Stimulated activated CD4-positive, alpha-beta T cell treated with anti-CD3 and anti-CD28 coated beads, Interleukin-2, amount 100 ng/mL, for 48 hours (primary cell): Measurements from ENCODE around the gene TSHZ2.
"Not testable (repeated sequence)": the region's sequence is repeated elsewhere in the genome, so short reads cannot be mapped to it uniquely, and the experiment has no call there.

Experiments used
- DNase-seq, 2 donors: peaks; one replicate each; pipeline ENCODE4 v3.0.0-alpha.2; 2020

Gene TSHZ2

DNA sequence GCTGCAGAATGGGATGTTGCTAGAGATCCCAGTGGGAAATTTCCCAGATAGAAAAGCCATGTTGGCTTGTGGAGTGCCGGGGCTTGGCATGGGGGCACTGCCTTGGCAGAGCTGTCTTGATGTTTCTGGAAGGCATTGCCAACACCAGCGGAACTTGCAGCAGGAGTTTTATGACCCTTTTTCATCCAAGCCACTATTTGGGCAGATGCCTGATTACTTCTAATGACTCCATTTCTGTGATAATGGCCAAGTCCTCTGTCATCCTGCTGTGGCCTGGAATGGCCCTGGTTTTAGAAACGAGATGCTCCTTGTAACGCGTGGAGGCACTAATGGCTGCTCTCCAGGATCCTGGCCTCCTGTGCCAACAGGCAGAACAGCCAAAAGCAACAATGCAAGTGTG, 392.5 kb downstream of the TSHZ2 start:
- no peak for DNase-seq

DNA sequence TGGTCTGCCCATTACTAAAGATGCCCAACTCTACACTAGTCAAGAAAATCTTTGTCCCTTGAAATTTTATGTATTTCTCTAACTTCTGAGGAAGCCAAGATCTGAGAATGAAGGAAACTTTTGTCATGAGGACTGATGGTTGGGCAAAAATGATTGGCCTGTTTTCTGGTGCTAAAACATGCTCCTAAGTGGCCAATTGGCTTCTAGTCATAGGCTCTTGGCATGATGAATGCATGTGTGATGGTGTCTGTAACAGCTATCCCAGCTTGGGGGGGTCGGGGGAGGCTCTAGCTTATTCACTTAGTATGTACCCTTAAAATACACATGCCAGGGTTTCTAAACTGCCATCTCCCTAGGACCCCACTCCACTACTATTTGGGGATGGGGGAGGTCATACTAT, 392.9 kb downstream of the TSHZ2 start:
- DNase-seq, result no peak

DNA sequence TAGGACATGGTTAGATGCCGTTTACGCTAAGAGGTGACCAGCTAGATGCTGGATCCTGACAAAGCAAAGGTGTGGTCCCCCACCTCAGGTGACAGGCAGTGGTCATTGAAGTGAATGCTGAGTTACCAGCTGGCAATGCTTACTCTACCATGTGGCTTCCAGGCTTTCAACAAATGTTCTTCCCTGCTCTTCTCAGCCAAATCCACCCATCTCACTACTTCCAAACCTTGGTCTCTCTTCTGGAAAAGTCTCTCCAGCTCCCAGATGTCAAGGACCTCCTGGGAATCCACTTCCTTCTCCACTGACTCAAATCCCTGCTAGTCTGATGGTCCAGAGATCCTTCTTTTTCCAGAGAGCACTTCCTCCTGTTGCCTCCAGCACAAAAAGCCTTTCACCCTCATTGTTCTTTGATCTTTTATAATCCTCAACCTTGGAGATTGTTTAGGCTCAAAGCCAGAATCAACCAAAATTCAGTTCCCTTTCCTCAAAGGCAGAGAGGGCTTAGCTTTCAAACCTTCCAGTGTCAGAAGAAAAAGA, 393.4 kb downstream of the TSHZ2 start:
- DNase-seq, result no peak

DNA sequence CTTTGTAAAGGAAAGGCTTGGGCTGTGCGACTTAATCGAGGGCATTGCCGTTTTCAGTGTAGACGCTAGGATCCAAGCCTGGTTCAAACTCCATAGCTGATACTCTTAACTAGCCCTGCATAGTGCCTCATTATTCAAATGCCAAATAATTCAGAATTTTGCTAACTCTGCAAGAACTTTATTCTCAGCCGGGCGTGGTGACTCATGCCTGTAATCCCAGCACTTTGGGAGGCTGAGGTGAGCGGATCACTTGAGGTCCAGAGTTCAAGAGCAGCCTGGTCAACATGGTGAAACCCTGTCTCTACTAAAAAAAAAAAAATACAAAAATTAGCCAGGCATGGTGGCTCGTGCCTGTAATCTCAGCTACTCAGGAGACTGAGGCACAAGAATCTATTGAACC, 394.8 kb downstream of the TSHZ2 start:
- not testable (repeated sequence) for DNase-seq

DNA sequence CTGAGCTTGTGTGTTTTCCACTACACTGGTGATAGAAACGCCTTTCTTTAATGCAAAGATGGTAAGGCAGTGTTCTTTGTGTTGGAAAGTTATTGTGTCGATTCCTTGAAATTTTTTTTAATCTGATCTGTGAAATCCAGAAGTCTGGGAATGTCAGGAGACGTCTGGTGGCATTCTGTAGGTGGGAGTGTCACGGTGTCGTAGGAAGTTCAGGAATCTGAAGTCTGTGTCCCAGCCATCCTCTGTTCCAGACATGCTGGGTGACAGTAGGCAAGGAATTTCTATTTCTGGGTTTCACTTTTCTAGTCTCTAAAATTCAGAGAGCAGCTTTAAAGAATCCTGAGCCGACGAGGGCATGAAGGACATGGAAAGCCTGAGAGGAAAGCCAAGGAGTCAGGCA, 397.7 kb downstream of the TSHZ2 start:
- DNase-seq, result no peak

DNA sequence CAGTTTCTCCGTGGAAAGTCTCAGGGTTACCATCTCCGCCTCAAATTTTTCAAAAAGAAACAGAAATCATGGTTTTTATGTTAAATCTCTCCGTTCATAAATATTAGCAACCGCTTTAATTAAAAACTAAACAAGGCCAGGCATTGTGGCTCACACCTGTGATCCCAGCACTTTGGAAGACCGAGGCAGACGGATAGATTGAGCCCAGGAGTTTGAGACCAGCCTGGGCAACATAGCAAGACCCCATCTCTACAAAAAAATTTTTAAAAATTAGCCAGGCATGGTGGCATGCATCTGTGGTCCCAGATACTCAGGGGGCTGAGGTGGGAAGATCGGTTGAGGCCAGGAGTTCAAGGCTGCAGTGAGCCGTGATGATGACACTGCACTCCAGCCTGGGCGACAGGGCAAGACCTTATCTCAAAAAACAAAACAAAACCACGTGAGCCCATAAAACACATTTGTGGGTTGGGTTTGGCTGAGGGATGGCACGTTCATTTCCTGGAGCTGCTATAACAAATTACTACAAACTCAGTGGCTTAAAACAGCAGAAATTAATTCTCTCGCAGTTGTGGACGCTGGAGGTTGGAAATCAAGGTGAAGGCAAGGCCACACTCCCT, 398.3 kb downstream of the TSHZ2 start:
- no peak for DNase-seq

DNA sequence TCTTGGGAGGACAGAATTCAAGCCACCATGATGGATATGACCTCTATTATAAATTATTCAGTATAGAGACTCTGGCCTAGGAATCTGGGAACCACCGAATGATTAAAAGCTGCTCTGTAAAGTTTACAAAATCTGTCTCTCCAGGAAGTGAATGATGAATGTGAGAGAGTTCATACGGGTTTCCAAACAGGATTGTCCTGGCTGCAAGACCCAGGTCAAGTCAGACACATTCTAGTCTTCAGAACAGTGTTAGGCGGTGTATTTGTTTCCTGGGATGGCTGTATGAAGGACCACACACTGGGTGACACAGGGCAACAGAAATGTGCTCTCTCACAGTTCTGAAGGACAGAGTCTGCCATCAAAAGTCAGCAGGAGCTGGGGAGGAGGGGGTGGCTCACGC, 399.1 kb downstream of the TSHZ2 start:
- DNase-seq, result no peak

DNA sequence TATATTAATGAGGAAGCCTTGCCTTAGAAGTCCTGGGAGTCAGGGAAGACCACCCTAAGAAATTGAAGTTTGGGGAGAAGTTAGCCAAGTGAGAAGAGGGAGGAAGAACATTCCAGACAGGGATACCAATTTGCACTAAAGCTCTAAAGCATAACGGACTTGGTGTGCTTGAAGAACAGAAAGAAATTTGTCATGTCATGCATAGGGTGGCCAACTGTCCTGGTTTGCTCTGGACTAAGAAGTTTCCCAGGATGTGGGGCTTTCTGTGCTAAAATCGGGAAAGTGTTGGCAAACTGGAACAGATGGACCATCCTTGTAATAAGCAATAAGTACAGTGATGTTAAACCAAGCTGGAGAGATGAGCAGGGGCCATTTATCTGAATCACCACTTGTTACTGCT, 403.9 kb downstream of the TSHZ2 start:
- no peak for DNase-seq

DNA sequence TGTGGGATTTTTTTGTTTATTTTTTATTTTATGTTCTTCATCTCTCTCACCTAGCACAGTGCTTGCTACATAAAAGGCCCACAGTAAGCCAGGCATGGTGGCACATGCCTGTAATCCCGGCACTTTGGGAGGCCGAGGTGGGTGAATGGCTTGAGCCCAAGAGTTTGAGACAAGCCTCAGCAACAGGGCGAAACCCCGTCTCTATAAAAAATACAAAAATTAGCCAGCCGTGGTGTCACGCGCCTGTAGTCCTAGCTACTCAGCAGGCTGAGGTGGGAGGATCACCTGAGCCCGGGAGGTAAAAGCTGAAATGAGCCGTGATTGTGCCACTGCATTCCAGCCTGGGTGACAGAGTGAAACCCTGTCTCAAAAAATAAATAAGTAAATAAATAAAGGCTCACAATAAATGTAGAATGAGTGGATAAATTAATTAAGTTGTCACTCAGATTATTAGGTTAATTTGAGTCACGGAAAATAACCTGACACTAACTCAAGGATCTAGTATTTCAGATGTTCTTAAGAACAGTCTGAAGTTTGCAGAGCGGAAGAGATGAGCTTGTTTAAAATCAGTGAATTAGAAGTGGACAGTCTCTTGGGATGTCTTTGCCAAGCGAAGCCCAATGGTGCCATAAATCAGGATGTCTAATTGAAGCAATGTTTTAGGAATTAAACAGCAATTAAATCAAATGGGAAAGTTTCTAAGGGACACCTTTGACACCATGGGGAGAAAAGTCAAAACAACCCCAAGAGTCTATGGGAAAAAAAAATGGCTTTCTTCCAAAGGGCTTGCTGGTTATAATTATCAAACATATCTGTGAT, 407.1 kb downstream of the TSHZ2 start:
- DNase-seq, result no peak

DNA sequence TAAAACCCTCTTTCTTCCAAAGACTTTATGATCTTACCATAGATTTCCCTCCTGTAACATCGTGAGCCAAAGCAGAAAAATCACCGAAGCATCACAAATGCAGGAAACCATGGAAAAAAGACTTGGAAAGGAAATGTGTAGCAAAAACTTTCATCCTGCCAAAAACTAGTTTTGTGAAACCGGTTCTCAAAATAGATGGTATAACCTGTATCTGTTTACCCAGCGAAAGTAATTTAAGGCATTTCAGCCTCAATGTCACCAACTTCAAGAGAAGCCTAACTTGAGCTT, 407.6 kb downstream of the TSHZ2 start:
- no peak for DNase-seq

DNA sequence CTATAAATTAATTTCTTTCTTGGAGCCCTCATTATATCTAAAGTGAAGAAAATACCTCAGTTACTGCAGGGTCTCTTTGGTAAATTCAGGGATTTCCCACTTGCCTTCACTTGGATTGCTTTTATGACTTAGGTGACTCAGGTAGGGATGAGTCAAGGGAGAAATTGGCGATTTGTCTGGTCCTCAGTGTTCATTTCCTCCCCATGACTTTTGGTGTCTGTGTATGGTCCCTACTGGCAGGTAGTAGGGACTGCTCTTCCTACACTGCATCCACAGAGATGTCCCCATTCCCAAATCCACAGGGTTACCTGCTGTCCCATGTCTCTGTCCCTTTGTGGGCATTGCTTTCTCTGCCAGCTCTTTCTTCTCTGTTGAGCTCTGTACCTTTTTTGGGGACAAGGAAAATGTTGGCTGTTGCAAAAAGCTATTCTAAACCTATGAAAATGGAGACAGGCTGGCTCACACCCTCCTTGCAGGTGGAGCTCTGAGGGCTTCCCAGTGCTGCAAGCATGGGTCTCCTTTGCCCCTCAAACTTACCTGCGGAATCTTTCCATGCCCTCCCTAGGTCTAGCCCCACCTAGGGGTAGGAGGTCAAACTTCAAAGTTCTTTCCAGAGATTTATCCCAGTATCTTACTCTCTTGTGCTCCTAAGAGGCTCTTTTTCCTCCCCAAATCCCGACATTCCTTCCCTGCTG, 409.6 kb downstream of the TSHZ2 start:
- no peak for DNase-seq

DNA sequence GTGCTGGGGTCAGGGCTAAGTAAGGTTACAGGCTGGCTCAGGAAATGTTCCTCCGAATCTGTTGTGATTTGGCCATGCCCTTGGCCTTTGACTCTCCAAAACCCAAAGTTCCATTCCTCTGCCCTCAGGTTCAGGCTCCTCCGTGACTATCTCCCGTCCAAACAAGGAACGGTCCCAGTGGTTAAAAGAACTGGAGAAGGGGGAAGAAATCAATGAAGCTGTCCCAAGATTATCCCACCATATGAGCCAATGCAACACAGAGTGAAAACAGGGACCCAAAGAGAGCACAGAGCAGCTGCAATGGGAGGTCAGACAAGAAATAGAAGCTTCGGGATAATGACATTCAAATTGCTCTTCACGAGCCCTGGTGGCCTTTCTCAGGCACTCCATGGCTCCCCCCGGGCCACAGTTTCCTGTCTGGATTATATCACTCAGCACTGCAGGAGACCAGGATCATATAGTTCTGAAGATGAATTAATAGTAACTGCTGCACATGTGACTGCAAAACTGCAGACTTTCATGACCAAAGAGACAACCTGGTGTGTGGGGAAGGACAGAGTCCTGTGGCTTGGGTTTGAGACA, 410.2 kb downstream of the TSHZ2 start:
- DNase-seq, result no peak

DNA sequence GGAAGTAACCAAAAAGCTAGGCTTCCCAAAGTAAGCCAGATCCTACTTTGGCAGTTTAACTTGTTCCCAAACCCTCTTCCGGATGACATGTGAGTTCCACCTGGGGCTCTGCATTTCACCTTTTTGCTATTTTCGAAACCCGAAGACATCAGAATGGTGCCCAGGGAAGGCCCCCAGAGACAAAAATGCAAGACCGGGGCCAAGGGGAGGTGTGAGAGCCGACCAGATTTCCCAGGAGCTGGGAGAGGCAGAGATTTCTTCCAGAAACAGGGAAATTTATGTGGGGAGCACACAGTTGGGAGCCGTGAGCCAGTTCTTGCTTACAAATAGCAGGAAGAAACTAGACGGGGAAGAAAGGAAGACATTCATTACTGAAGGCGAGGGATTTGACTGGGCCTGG, 411.8 kb downstream of the TSHZ2 start:
- DNase-seq, result no peak

DNA sequence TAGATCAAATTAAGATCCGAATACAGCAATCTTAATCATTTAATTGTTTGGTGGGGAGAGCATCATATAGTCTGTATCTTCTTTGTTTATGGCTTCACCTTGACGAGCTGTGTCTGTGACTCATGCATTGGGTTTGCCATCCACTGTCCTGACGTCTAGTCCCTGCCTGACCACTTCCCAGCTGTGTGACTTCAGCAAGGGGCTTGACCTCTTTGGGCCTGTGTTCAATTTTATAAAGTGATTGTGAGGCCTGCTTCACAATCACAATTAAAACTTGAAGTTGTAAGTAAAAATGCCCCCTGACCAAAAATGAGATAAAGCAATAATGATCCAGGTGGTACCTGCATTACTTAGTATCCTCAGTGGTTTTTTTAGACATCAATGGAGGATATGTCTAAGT, 412.2 kb downstream of the TSHZ2 start:
- no peak for DNase-seq

DNA sequence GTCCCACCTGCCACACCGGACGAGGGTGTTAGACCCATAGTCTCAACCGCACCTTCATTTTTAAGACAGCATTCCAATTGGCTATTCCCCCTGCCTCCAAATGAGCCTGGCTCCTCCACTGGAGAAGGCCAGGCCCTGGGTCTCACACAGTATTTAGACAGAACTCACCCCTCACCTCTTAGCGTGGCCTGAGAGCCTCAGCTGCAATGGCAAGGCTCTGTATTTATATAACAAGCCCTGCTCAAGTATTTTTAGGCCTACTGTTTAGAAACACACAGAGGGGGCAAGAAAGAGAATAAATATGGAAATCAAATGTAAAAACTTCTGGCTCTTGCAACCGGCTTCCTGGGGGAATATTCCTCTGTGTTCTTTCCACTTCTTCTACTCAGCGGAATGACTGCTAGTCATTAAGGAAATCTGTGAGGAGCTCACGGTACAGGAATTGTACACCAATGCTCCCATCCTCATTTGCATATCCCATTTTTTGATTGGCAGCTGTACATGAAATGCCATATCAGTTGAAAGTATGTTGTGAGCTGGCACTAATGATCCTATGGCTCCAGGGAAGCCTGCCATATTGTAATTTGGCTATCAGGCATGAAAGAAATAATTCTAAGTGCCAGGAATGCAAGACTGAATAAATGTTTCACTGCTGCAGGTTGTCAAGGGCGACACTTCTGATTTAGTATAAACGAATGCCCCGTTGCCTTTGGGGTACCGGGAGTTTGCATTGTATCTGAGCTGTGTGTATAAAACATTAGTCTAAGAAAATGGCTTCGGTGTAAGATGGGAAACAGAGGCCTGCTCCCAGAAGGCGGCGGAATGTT, 414.0 kb downstream of the TSHZ2 start:
- no peak for DNase-seq

DNA sequence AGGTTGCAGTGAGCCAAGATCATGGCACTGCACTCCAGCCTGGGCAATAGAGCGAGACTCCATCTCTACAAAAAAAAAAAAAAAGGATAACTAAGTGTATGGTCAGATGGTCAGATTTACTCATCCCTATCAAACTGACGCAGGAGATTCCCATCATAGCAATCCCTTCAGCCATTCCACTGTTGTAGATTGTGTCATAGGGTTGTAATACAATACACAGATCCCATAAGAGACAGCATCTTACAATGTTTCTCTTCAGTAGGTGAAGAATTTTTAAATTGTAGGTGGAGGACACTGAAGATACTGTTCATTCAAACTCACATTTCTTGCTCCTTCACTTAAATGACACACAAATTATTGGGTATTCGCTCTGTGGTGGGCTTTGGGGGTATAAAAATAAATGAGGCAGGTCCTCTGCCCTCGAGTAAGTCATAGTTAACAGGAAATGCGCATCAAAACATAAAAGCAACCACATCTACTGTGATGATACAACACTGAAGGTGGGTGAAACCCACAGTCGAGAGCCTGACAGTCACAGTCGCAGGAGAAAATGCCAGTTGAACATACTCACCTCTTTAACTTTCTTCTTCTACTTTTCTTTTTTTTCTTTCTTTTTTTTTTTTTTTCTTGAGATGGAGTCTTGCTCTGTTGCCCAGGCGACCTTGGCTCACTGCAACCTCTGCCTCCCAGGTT, 416.0 kb downstream of the TSHZ2 start:
- no peak for DNase-seq

DNA sequence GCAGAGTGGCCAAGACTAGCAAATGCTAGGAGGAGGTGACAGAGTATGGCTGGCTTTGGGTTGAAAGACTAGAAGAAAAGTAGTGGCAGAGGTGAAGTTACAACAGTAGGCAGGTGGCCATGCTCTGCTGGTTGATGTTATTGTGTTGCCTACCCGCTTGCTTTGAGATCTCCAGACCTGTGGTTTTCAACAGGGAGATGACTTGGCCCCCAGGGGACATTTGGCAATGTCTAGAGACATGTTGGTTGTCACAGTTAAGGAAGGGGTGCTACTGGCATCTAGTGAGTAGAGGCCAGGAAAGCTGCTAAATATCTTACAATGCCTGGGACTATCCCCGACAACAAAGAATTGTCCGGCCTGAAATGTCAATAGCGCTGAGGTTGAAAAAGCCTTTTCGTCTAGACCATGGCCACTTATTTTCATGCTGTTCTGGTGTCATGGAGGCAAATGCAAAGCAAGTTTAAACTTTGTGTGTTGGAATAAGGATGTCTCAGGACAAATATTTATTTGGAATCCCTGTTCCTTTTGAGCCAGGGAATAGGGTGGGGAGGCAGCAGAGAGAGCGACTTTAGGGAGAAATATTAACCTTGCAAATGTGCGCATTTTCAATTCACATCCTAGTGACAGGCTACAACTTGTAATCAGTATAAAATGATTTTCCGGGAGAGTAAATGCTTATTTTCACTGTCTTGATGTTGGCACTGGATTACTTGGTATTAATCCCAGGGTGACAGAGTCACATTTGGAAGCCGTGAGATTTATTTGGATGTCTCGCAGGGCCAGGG, 417.6 kb downstream of the TSHZ2 start:
- DNase-seq, result no peak

DNA sequence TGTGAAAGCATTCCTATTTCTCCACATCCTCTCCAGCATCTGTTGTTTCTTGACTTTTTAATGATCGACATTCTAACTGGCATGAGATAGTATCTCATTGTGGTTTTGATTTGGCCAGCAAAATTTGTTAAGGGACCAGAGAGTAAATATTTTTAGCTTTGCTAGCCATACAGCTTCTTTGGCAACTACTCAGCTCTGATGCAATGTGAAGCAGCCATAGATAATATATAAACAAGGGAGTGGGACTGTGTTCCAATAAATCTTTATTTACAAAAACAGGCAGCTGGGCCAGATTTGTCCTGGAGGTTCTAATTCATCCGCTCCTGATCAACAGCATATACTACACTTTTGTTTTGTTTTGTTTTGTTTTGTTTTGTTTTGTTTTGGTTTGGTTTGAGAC, 418.6 kb downstream of the TSHZ2 start:
- DNase-seq, result no peak

DNA sequence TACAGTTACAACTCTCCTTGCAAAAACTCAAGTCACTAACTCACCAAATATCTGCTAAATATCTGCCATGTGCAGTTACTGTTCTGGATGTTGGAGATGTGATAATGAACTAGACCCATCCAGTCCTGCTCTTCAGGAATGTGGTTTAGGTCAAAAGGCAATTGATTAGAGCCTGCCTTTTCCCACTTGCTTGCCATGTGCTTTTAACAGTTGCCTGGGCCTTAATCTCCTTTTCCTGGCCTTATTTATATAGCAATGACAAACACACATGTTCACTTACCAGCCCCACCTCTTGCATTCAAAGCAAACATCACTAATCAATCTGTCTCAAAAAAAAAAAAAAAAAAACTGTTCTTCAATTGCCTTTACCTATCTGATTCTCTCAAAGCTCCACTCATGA, 422.3 kb downstream of the TSHZ2 start:
- no peak for DNase-seq

DNA sequence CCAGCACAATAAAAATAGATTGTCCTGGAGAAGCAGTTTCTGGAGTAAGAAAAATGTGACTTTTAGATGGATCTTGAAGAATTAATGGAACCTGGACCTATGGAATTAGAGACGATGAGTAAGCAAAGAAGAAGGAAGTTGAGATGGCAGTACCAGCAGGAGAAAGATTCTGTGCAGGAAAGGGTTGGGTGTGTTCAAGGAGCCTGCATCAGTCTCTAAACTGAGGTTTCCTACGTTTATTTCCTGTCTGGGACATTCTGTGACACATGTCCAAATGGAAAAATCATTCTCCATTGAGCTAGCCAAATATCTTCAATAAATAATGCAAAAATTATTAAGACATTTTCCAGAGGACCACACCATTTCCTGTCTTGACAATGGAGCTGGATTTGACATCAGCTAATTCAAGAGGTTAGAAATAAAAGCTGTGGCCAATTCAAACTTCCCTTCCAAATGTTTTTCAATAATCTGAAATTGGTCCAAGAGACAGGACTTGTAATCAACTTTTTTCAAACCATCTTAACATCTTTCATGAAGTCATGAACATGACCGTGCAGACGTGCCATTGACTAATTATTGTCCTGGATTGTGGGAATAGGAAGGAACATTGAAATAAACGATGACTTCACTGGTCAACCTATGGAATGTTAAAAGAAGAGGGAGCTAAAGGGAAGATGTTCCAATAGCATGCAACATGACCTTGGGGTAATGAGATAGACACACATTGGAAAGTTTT, 423.2 kb downstream of the TSHZ2 start:
- no peak for DNase-seq

DNA sequence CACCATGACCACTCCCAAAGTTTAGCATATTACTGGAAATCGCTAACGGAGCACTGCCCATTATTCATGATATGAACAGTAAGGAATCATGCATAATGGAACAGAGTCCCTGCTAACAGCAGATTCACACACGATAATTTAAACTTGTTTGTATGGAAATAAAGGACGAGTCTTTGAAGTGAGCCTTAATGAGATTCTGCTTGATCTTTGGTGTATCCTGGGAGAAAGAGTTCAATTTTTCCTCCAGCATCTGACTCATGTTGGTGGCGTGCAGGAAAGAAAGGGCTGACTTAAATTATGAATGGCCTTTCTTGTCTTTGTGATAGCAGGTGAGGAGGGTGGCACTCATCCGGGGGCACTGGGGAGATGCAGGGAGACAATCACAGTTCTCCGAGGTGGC, 426.9 kb downstream of the TSHZ2 start:
- no peak for DNase-seq
